Epidermal melanocyte (primary cell): ENCODE data around the gene PPP1R14B.

Experiments used
- DNase-seq: peaks from one replicate; pipeline ENCODE4 v3.0.0; 2011; ENCODE audit warnings: low spot score; ENCODE audit not compliant: insufficient read length

The PPP1R14B gene

GRCh38 chr11:64261556-64262080 lies 14.9 kb upstream of the PPP1R14B start:
- no peak for DNase-seq

GRCh38 chr11:64260147-64260708 lies 13.5 kb upstream of the PPP1R14B start:
- DNase-seq: no peak

GRCh38 chr11:64259533-64260067 lies 12.9 kb upstream of the PPP1R14B start:
- no peak for DNase-seq

- no peak for DNase-seq
Observed at GRCh38 chr11:64258946-64259532, 12.3 kb upstream of the PPP1R14B start.

- no peak for DNase-seq
Observed at GRCh38 chr11:64258356-64258755, 11.6 kb upstream of the PPP1R14B start.

GRCh38 chr11:64256300-64256699 lies 9.6 kb upstream of the PPP1R14B start:
- DNase-seq: no peak

- no peak for DNase-seq
Observed at GRCh38 chr11:64255135-64256128, 8.7 kb upstream of the PPP1R14B start.

- DNase-seq: no peak
Observed at GRCh38 chr11:64254326-64254725, 7.6 kb upstream of the PPP1R14B start.

- no peak for DNase-seq
Observed at GRCh38 chr11:64253481-64253880, 6.7 kb upstream of the PPP1R14B start.

GRCh38 chr11:64253043-64253442 lies 6.3 kb upstream of the PPP1R14B start:
- no peak for DNase-seq

GRCh38 chr11:64252003-64252872 lies 5.5 kb upstream of the PPP1R14B start:
- DNase-seq: peak; percentile 76

GRCh38 chr11:64251753-64252002 lies 4.9 kb upstream of the PPP1R14B start:
- no peak for DNase-seq

- peak; percentile 82 for DNase-seq
Observed at GRCh38 chr11:64251016-64251752, 4.4 kb upstream of the PPP1R14B start, which contains the start of gene PLCB3. Gene PLCB3 (plus strand): TSS chr11:64251530. CDS start chr11:64251650, 120 bp downstream.

GRCh38 chr11:64250415-64251015 lies 3.8 kb upstream of the PPP1R14B start:
- DNase-seq: no peak

- DNase-seq: no peak
Observed at GRCh38 chr11:64249563-64250414, 3.0 kb upstream of the PPP1R14B start.

GRCh38 chr11:64249038-64249437 lies 2.3 kb upstream of the PPP1R14B start:
- no peak for DNase-seq

GRCh38 chr11:64248578-64248977 lies 1.8 kb upstream of the PPP1R14B start:
- no peak for DNase-seq

GRCh38 chr11:64247729-64248531 lies 1.2 kb upstream of the PPP1R14B start:
- DNase-seq: peak; percentile 55
